T-helper 1 cell treated with Interleukin-12 subunit alpha and Interleukin-12 subunit beta and Interleukin-4 antibody, amounts not matched to agents 30 μg/mL and 1 μg/mL, for 36 hours (primary cell): ENCODE results near the gene NINJ2.
"Not testable (repeated sequence)": the region's sequence is repeated elsewhere in the genome, so short reads cannot be mapped to it uniquely, and the experiment has no call there.

Experiments used
- H3K27ac Mint-ChIP-seq: one replicate; pipeline ENCODE4 v1.8.0; 2021; ENCODE audit warnings: mild to moderate bottlenecking, mixed read lengths
- H3K27me3 Mint-ChIP-seq: one replicate; pipeline ENCODE4 v1.8.0; 2021; ENCODE audit warnings: low read depth, mixed read lengths
- H3K36me3 Mint-ChIP-seq: one replicate; pipeline ENCODE4 v1.8.0; 2021; ENCODE audit warnings: low read depth, mixed read lengths
- H3K4me1 Mint-ChIP-seq: one replicate; pipeline ENCODE4 v1.8.0; 2021; ENCODE audit warnings: low read depth, mixed read lengths
- H3K4me3 Mint-ChIP-seq: one replicate; pipeline ENCODE4 v1.8.0; 2021; ENCODE audit warnings: mild to moderate bottlenecking, moderate library complexity, mixed read lengths
- H3K9me3 Mint-ChIP-seq: one replicate; pipeline ENCODE4 v1.8.0; 2021; ENCODE audit warnings: mixed read lengths

The NINJ2 gene

DNA sequence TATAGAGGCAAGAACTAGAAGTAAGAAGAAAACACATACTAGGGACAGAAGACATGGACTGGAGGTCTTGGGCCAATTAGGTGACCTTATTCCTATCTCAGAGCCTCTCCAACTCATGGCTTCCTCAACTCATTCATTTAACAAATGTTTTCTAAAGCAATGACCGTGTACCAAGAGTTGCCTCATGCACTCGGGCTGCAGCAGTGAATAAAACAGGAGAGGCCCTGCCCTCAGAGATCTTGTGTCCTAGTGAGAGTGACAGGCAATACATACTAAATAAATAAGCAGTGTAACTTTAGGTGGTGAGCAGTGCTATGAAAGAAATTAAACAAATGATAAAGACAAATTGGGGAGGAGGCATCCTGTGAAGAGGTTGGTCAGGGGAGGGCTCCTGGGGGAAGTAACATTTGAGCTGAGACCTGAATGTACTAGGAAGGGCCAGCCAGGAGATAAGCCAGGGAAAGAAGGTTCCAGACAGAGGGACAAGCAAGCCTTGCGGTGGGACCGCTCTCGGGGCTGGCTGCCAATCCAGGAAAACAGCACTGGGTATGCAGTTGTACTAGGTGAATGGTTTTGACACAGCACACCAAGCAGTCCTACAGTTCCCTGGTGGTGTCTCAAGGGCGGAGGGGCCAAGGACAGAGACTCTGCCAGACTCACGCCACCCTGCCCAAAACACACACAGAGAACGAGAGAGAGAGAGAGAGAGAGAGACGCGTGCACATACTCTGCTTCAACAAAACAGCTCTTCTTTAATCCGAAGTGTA, 1.3 kb downstream of the NINJ2 start:
- Mint-ChIP-seq H3K4me1 (peaks cover 43% of the 10 kb centered on the region), H3K9me3 (no peaks in the 10 kb centered on the region), H3K4me3 (peak overlapping the region; percentile 70), H3K27ac (peak overlapping the region; percentile 33), H3K27me3 (no peaks in the 10 kb centered on the region), H3K36me3 (no peaks in the 10 kb centered on the region)

DNA sequence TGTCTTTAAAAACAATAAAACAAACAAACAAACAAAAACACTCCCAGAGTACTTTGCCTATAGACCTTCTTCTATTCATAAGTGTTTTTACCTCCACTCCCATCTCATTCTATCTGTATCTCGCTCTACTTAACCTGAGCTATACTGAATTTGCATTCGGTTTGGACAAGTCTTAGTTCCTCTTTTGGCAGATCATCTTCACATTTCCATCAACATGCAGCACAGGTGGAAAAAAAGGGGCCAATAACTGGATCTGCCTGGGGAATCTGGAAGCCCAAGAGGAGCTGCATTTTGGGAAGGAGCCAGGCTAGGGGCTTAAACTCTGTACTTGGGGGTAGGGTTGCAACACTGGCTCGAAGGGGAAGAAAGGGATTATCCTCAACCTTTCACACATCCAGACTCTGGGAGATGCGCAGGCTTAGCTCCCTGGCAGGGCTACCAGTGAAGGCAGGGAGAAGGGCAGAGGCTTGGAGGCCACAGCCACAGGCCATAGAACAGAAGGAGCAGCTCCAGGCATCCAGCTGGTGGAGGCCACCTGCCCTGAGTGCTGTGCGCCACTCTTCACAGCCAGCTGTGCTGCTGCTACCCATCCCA, 4.1 kb downstream of the NINJ2 start:
- no peaks in the 10 kb centered on the region for H3K36me3 Mint-ChIP-seq
- no peaks in the 10 kb centered on the region for H3K27me3 Mint-ChIP-seq
- no peaks in the 10 kb centered on the region for H3K9me3 Mint-ChIP-seq
- no peak overlapping the region for H3K27ac Mint-ChIP-seq
- H3K4me1 Mint-ChIP-seq = peaks cover 29% of the 10 kb centered on the region
- H3K4me3 Mint-ChIP-seq = no peak overlapping the region

GRCh38 chr12:650983-651382, 12.3 kb downstream of the NINJ2 start:
- peaks cover 7% of the 10 kb centered on the region for H3K36me3 Mint-ChIP-seq
- H3K4me1 Mint-ChIP-seq = peaks cover 5% of the 10 kb centered on the region
- no peaks in the 10 kb centered on the region for H3K9me3 Mint-ChIP-seq
- H3K27me3 Mint-ChIP-seq = no peaks in the 10 kb centered on the region
- H3K27ac Mint-ChIP-seq = no peak overlapping the region
- no peak overlapping the region for H3K4me3 Mint-ChIP-seq

DNA sequence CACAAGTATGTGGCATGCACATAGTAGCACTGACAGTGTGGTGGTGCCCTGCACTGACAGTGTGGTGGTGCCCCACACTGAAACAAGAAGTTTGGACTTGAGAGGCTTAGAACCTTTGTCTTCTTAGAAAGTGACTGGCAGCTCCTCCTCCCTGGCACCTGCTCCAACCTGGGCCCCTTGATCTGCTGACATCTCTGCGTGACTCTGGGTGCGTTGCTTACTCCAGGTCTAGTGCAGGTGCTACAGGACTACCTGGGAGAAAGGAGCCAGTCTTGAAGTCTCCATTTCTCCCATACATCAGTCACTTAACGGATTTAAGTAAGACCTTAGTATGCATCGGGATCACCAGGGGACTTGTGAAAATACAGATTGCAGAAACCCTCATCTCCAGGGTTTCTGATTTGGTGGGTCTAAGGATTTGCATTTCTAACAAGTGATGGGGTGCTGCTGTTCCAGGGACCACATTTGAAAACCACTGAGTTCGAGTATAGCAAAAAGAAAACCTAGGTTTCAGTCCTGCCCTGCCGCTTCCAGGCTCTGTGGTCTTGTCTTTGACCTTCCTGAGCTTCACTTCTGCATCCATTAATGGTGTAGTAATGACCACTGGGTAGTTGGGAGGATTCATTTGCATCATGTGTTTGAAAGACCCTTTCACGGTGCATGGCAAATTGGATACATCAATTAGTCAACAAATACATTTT, 15.7 kb downstream of the NINJ2 start:
- no peak overlapping the region for H3K4me3 Mint-ChIP-seq
- H3K27me3 Mint-ChIP-seq = no peaks in the 10 kb centered on the region
- no peak overlapping the region for H3K27ac Mint-ChIP-seq
- peaks cover 24% of the 10 kb centered on the region for H3K4me1 Mint-ChIP-seq
- H3K36me3 Mint-ChIP-seq = peaks cover 10% of the 10 kb centered on the region
- no peaks in the 10 kb centered on the region for H3K9me3 Mint-ChIP-seq

DNA sequence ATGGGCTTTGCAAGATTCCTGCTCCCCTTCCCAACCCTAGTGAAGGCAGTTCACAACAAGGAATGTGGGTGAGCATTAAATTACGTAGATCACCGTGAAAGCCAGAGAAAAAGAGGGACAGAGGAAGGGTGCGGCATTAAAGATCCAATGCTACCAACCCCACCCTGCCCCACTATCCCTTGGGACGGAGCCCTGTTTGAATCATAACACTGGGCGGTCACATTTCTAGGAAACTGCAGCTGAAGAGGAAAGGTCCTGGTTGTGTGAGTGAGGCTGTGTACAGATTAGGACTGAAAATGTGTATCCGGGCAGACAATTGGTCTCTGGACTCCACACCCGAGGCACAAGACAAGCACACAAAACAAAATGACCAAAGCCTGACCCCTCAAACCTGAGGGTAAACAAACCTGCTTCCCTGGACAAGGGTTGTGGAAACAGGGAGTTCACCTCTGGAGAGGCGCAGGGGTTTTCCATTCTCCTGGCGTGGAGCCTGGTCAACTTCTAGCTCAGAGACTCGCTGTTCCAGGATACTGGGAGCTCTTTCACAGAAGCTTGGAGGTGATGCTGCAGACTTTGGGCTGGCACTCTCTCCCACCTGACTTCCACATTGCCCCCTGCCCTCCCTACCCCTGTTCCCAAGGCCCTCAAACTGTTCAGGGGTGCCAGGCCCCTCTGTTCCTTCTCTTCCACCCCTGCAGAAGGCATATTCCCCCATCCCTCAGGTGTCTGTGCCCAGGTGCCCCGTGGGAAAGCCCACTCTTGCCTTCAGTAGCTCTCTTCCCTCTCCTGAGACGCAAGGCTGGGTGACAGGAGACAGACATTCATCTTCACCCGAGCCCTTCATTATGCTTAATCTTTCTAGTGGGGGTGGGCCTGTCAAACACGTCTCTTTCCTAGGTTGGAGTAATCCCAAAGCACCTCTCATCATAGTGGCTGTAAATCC, 16.5 kb downstream of the NINJ2 start:
- Mint-ChIP-seq H3K4me1 (peaks cover 31% of the 10 kb centered on the region), H3K36me3 (peaks cover 8% of the 10 kb centered on the region), H3K27me3 (no peaks in the 10 kb centered on the region), H3K4me3 (no peak overlapping the region), H3K9me3 (no peaks in the 10 kb centered on the region), H3K27ac (no peak overlapping the region)

- Mint-ChIP-seq H3K4me3 (no peak overlapping the region), H3K36me3 (peaks cover 8% of the 10 kb centered on the region), H3K27me3 (no peaks in the 10 kb centered on the region), H3K9me3 (no peaks in the 10 kb centered on the region), H3K4me1 (peaks cover 30% of the 10 kb centered on the region), H3K27ac (no peak overlapping the region)
Observed at GRCh38 chr12:645563-646071, 17.6 kb downstream of the NINJ2 start.

GRCh38 chr12:644818-645552, 18.3 kb downstream of the NINJ2 start:
- Mint-ChIP-seq H3K4me1 (peaks cover 30% of the 10 kb centered on the region), H3K36me3 (peaks cover 8% of the 10 kb centered on the region), H3K9me3 (no peaks in the 10 kb centered on the region), H3K27me3 (no peaks in the 10 kb centered on the region), H3K4me3 (peak overlapping the region; percentile 6), H3K27ac (no peak overlapping the region)

DNA sequence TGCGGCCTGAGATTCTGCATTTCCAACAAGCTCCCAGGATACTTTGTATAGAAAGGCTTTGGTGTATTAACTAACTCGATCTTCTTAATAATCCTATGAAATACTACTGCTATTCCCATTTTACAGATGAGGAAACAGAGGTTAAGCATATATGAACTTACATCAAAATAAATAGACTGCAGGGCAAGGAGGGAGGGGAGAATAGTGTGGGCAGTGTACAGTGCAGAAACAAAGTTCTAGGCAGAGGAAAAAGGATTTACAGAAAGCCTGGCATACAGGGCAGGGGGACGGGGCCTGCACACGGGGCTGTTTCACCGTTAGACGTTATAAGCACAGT, 19.0 kb downstream of the NINJ2 start:
- peak overlapping the region; percentile 90 for H3K27ac Mint-ChIP-seq
- peaks cover 37% of the 10 kb centered on the region for H3K4me1 Mint-ChIP-seq
- H3K27me3 Mint-ChIP-seq = no peaks in the 10 kb centered on the region
- peaks cover 8% of the 10 kb centered on the region for H3K36me3 Mint-ChIP-seq
- H3K4me3 Mint-ChIP-seq = peak overlapping the region; percentile 75
- no peaks in the 10 kb centered on the region for H3K9me3 Mint-ChIP-seq

DNA sequence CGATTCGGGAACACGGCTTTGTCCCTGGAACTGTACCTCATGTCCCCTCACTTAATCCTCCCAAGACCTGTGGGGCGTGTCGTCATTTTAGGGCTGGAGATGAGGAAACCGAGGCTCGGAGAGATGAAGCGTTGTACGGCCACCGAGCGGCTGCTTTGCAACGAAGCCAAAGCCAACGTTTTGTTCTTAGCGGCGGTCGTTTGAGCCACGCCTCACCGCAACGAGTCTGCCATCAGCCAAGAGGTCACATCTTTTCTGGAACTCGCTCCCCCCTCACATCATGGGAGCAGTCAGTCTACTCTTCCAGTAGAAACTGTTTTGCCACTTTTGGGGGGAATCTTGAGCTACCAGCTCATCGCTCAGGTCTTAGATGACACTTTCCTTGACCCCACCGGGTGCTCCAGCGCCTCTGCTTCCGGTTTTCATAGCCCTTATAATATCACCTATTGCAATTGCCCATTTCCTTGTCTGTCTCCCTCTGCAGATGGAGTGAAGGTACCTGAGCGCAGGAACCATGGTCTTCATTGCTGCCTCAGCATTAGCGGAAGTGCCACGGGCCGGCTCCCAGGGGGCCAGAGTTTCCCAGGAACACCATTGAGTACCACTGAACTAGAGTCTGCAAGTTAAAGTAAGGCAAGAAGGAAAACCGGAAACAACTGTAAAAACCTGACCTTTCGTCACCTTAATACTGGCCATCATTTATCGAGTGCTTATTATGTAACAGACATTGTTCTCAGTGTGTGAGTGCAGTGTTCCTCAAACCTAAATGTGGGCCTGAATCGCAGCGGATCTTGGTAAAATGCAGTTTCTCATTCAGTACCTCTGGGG, 19.6 kb downstream of the NINJ2 start:
- Mint-ChIP-seq H3K36me3 (peaks cover 11% of the 10 kb centered on the region), H3K4me1 (peaks cover 43% of the 10 kb centered on the region), H3K27me3 (no peaks in the 10 kb centered on the region), H3K9me3 (no peaks in the 10 kb centered on the region), H3K27ac (peak overlapping the region; percentile 90), H3K4me3 (peak overlapping the region; percentile 75)

DNA sequence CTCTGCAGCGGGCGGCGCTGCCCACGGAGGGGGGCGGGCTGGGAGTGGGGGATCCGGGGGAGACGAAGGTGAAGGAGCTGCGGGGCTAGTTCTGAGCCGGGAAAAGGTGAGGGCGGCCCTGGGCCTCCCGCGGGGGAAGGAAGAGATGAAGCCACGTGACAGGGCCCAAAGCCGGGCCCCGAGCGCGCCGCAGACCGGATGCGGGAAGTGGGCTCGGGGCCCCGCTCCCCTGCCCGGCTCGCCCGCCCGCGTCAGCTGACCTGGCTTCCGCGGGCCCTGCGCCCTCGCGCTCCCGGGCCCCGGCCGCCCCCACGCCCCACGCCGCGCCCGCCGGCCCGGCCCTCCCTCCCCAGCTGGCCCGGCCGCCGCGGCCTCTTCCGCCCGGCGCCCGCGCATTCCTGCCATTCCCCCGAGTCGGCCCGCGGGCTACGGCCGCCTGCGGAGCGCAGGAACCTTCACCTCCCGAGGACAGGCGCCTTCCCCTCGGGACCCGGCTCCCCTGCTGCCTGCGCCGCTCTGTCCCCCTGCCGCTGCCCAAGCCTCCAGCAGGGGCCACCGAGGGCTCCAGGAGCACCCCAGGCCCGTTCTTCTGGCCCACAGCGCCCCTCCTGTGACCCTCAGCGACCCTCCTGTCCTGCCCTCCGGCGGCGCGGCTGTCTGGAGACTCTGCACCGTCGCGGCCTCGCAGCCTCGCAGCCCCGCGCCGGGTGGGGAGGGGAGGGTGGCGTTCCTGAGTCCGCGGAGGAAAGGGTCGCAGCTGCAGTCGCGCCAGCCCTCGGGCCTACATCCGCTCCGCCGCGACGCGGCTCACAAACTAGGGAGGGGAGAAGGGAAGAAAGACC, 20.4 kb downstream of the NINJ2 start:
- Mint-ChIP-seq H3K9me3 (no peaks in the 10 kb centered on the region), H3K36me3 (peaks cover 12% of the 10 kb centered on the region), H3K4me1 (peaks cover 48% of the 10 kb centered on the region), H3K4me3 (peak overlapping the region; percentile 75), H3K27me3 (no peaks in the 10 kb centered on the region), H3K27ac (peak overlapping the region; percentile 90)

GRCh38 chr12:641321-641720, 21.9 kb downstream of the NINJ2 start:
- not testable (repeated sequence) for H3K27ac Mint-ChIP-seq, H3K4me3 Mint-ChIP-seq

DNA sequence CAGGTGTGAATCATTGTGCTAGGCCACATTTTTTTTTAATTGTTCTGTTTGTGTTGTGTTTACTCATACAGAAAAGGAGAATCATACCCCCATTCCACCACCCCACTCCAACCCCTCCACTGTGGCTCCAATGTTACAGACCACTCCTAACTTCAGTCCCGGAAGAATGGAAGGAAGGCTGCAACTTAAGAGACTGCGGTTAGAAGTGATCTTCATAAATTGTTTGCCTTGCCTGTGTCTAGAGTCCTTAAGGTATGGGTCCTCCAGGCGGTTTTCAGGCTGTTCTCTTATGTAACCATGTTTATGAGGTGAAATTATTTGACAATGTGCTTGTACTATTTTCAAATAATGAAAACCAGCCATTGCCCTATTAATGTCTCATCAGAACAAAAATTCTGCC, 22.5 kb downstream of the NINJ2 start:
- peaks cover 7% of the 10 kb centered on the region for H3K36me3 Mint-ChIP-seq
- peak overlapping the region; percentile 16 for H3K4me3 Mint-ChIP-seq
- peak overlapping the region; percentile 55 for H3K27ac Mint-ChIP-seq
- H3K9me3 Mint-ChIP-seq = no peaks in the 10 kb centered on the region
- H3K27me3 Mint-ChIP-seq = no peaks in the 10 kb centered on the region
- H3K4me1 Mint-ChIP-seq = peaks cover 47% of the 10 kb centered on the region

More at GRCh38 chr12:641321-641720, 21.9 kb downstream of the NINJ2 start:
- peaks cover 50% of the 10 kb centered on the region for H3K4me1 Mint-ChIP-seq
- not testable (repeated sequence) for H3K9me3 Mint-ChIP-seq, H3K27me3 Mint-ChIP-seq, H3K36me3 Mint-ChIP-seq
